HEK293 (cell line): Measurements from ENCODE around the gene CD59.

Experiments used
- CTCF ChIA-PET: fragments of 350-600 bp; formaldehyde crosslinking; extraction: SDS; loops from one replicate; lab custom pipeline; 2021; ENCODE audit warnings: antibody characterized with exemption; lab: Yijun Ruan, JAX
- POLR2A ChIA-PET: fragments of 300-600 bp; formaldehyde crosslinking; extraction: SDS; loops from one replicate; lab custom pipeline; 2020; ENCODE audit warnings: antibody characterized with exemption, inconsistent platforms; lab: Yijun Ruan, JAX
- H3K27ac ChIP-seq: fragments of 200-500 bp; sonication (Bioruptor generic); 2 replicates; pipeline ENCODE4 v1.5.1; 2014; ENCODE audit warnings: low read depth, low read length, control low read depth, inconsistent platforms; ENCODE audit errors: extremely low read depth
- H3K36me3 ChIP-seq, 2 experiments: fragments of 200-500 bp in 1 of 2; sonication (Bioruptor generic) in 1 of 2; 1 replicate in 1 of 2; 2 replicates in 1 of 2; pipeline ENCODE4 v1.5.1; 2014 to 2017; ENCODE audit warnings: inconsistent platforms in 2 of 2, low read length in 2 of 2; ENCODE audit not compliant: control insufficient read depth in 2 of 2, insufficient read depth in 1 of 2
- H3K4me1 ChIP-seq: fragments of 200-500 bp; sonication (Bioruptor generic); 2 replicates; pipeline ENCODE4 v1.5.1; 2014; ENCODE audit warnings: mild to moderate bottlenecking, low read length, inconsistent platforms; ENCODE audit not compliant: control insufficient read depth, insufficient read depth
- H3K4me3 ChIP-seq: 2 replicates; pipeline ENCODE4 v1.5.1; 2011; ENCODE audit warnings: low read depth, mild to moderate bottlenecking, control low read depth, low read length, moderate library complexity
- H3K9me3 ChIP-seq: fragments of 200-500 bp; sonication (Bioruptor generic); 2 replicates; pipeline ENCODE4 v1.5.1; 2014; ENCODE audit warnings: low read depth, low read length, inconsistent platforms; ENCODE audit not compliant: control insufficient read depth, insufficient read depth
- IKZF3 ChIP-seq: fragments of 450-650 bp; IDR thresholded peaks from 2 replicates; pipeline ENCODE4 v1.5.0; 2018; ENCODE audit warnings: missing biosample characterization, mild to moderate bottlenecking, missing genetic modification characterization, moderate library complexity
- KLF8 ChIP-seq: fragments of 450-650 bp; formaldehyde crosslinking; IDR thresholded peaks from 2 replicates; pipeline ENCODE4 v1.5.1; 2016; ENCODE audit warnings: missing biosample characterization, missing genetic modification characterization
- MEIS1 ChIP-seq: sonication (generic); formaldehyde crosslinking; IDR thresholded peaks from 2 replicates; pipeline ENCODE4 v1.8.1; 2022; ENCODE audit warnings: missing genetic modification reagents, mild to moderate bottlenecking, borderline replicate concordance
- SP2 ChIP-seq: fragments of 450-650 bp; formaldehyde crosslinking; IDR thresholded peaks from 2 replicates; pipeline ENCODE4 v1.5.1; 2016; ENCODE audit warnings: missing biosample characterization, missing genetic modification characterization
- SP7 ChIP-seq: fragments of 450-650 bp; formaldehyde crosslinking; IDR thresholded peaks from 2 replicates; pipeline ENCODE4 v1.5.1; 2016; ENCODE audit warnings: missing biosample characterization, missing genetic modification characterization
- YY2 ChIP-seq: fragments of 450-650 bp; formaldehyde crosslinking; IDR thresholded peaks from 2 replicates; pipeline ENCODE4 v1.5.1; 2016; ENCODE audit warnings: missing biosample characterization, missing genetic modification characterization
- ZBTB20 ChIP-seq: fragments of 450-650 bp; formaldehyde crosslinking; IDR thresholded peaks from 2 replicates; pipeline ENCODE4 v1.5.1; 2016; ENCODE audit warnings: missing biosample characterization, missing genetic modification characterization
- ZBTB48 ChIP-seq: fragments of 450-650 bp; formaldehyde crosslinking; IDR thresholded peaks from 2 replicates; pipeline ENCODE4 v1.5.1; 2016; ENCODE audit warnings: missing biosample characterization, missing genetic modification characterization
- ZBTB8A ChIP-seq: fragments of 450-650 bp; formaldehyde crosslinking; IDR thresholded peaks from 2 replicates; pipeline ENCODE4 v1.5.1; 2016; ENCODE audit warnings: missing biosample characterization, missing genetic modification characterization
- ZNF133 ChIP-seq: fragments of 450-650 bp; formaldehyde crosslinking; IDR thresholded peaks from 2 replicates; pipeline ENCODE4 v1.5.1; 2016; ENCODE audit warnings: missing biosample characterization, missing genetic modification characterization
- ZNF16 ChIP-seq: fragments of 450-650 bp; formaldehyde crosslinking; IDR thresholded peaks from 2 replicates; pipeline ENCODE4 v1.5.1; 2016; ENCODE audit warnings: low read depth, missing biosample characterization, missing genetic modification characterization
- ZNF239 ChIP-seq: fragments of 450-650 bp; formaldehyde crosslinking; IDR thresholded peaks from 2 replicates; pipeline ENCODE4 v1.5.1; 2016; ENCODE audit warnings: missing biosample characterization, missing genetic modification characterization
- ZNF324 ChIP-seq: fragments of 450-650 bp; formaldehyde crosslinking; IDR thresholded peaks from 2 replicates; pipeline ENCODE4 v1.5.1; 2016; ENCODE audit warnings: missing biosample characterization, missing genetic modification characterization
- ZNF335 ChIP-seq: fragments of 450-650 bp; formaldehyde crosslinking; conservative IDR thresholded peaks from 2 replicates; pipeline ENCODE4 v1.5.1; 2016; ENCODE audit warnings: missing biosample characterization, missing genetic modification characterization
- ZNF341 ChIP-seq: fragments of 450-650 bp; formaldehyde crosslinking; IDR thresholded peaks from 2 replicates; pipeline ENCODE4; 2016; ENCODE audit warnings: low read depth, missing biosample characterization, missing genetic modification characterization
- ZNF48 ChIP-seq: fragments of 450-650 bp; formaldehyde crosslinking; IDR thresholded peaks from 2 replicates; pipeline ENCODE4 v1.5.1; 2016; ENCODE audit warnings: missing biosample characterization, missing genetic modification characterization
- ZNF530 ChIP-seq: fragments of 450-650 bp; formaldehyde crosslinking; IDR thresholded peaks from 2 replicates; pipeline ENCODE4 v1.5.1; 2016; ENCODE audit warnings: low read depth, missing biosample characterization, missing genetic modification characterization
- ZNF791 ChIP-seq: fragments of 450-650 bp; formaldehyde crosslinking; IDR thresholded peaks from 2 replicates; pipeline ENCODE4 v1.5.1; 2016; ENCODE audit warnings: missing biosample characterization, missing genetic modification characterization
- ZSCAN30 ChIP-seq: fragments of 450-650 bp; IDR thresholded peaks from 2 replicates; pipeline ENCODE4 v1.5.1; 2018; ENCODE audit warnings: missing biosample characterization, mild to moderate bottlenecking, missing genetic modification characterization, moderate library complexity
- TF ChIP-seq, protein P1 (sequence below): fragments of 450-650 bp; formaldehyde crosslinking; IDR thresholded peaks from 2 replicates; pipeline ENCODE4 v1.5.1; 2017; ENCODE audit warnings: missing biosample characterization, missing genetic modification characterization
- TF ChIP-seq, protein P2 (sequence below): fragments of 450-650 bp; formaldehyde crosslinking; IDR thresholded peaks from 2 replicates; pipeline ENCODE4 v1.5.1; 2016; ENCODE audit warnings: missing biosample characterization, missing genetic modification characterization
- TF ChIP-seq, protein P3 (sequence below): fragments of 450-650 bp; formaldehyde crosslinking; IDR thresholded peaks from 2 replicates; pipeline ENCODE4 v1.5.1; 2016; ENCODE audit warnings: missing biosample characterization, missing genetic modification characterization, borderline replicate concordance
- TF ChIP-seq, protein P4 (sequence below): fragments of 450-650 bp; formaldehyde crosslinking; IDR thresholded peaks from 2 replicates; pipeline ENCODE4; 2016; ENCODE audit warnings: missing biosample characterization, missing genetic modification characterization

Gene CD59

DNA sequence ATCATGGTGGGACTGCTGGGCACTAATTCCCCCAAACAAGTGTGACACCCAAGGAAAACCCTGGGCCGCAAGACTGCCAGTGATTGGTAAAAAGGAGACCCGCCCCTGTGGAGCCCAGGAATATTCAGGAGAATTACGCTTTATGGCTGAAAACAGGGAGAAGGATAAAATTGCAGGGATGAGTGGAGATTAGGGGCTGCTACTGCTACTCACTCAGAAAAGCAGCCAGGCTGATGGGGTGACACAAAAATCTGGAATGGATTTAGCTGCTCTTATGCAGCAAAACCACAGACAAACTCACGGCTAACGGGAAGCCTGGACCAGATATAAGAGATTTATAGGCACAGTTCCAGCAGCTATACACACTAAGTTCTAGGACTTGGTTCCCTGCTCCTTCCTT lies 42.5 kb upstream of the CD59 start (continued):
- TF ChIP-seq ZBTB20 (tag by site-specific recombination) (peak; percentile 84), SP2 (tag by site-specific recombination) (no peak; the same call in 1 of the 2 replicates), SP7 (tag by site-specific recombination) (no peak), MEIS1 (CRISPR knock-in tag) (no peak), ZNF48 (tag by site-specific recombination) (no peak), ZNF530 (tag by site-specific recombination) (no peak), ZNF239 (tag by site-specific recombination) (no peak), IKZF3 (peak; percentile 24; the same call in 1 of the 2 replicates), ZBTB8A (tag by site-specific recombination) (0 out of 2 replicates have a peak, but pooled peaks have one; percentile 11), ZNF16 (no peak), ZNF791 (tag by site-specific recombination) (no peak), YY2 (tag by site-specific recombination) (no peak), KLF8 (tag by site-specific recombination) (no peak), ZNF133 (tag by site-specific recombination) (no peak), ZNF324 (tag by site-specific recombination) (no peak), ZNF341 (tag by site-specific recombination) (no peak; the same call in 1 of the 2 replicates), ZSCAN30 (tag by site-specific recombination) (0 out of 2 replicates have a peak, but pooled peaks have one; percentile 35)
- TF ChIP-seq, protein P1, sequence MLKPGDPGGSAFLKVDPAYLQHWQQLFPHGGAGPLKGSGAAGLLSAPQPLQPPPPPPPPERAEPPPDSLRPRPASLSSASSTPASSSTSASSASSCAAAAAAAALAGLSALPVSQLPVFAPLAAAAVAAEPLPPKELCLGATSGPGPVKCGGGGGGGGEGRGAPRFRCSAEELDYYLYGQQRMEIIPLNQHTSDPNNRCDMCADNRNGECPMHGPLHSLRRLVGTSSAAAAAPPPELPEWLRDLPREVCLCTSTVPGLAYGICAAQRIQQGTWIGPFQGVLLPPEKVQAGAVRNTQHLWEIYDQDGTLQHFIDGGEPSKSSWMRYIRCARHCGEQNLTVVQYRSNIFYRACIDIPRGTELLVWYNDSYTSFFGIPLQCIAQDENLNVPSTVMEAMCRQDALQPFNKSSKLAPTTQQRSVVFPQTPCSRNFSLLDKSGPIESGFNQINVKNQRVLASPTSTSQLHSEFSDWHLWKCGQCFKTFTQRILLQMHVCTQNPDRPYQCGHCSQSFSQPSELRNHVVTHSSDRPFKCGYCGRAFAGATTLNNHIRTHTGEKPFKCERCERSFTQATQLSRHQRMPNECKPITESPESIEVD (tag by site-specific recombination) = no peak
- TF ChIP-seq, protein P2, sequence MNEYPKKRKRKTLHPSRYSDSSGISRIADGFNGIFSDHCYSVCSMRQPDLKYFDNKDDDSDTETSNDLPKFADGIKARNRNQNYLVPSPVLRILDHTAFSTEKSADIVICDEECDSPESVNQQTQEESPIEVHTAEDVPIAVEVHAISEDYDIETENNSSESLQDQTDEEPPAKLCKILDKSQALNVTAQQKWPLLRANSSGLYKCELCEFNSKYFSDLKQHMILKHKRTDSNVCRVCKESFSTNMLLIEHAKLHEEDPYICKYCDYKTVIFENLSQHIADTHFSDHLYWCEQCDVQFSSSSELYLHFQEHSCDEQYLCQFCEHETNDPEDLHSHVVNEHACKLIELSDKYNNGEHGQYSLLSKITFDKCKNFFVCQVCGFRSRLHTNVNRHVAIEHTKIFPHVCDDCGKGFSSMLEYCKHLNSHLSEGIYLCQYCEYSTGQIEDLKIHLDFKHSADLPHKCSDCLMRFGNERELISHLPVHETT = no peak
- TF ChIP-seq, protein P3, sequence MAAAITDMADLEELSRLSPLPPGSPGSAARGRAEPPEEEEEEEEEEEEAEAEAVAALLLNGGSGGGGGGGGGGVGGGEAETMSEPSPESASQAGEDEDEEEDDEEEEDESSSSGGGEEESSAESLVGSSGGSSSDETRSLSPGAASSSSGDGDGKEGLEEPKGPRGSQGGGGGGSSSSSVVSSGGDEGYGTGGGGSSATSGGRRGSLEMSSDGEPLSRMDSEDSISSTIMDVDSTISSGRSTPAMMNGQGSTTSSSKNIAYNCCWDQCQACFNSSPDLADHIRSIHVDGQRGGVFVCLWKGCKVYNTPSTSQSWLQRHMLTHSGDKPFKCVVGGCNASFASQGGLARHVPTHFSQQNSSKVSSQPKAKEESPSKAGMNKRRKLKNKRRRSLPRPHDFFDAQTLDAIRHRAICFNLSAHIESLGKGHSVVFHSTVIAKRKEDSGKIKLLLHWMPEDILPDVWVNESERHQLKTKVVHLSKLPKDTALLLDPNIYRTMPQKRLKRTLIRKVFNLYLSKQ = no peak

DNA sequence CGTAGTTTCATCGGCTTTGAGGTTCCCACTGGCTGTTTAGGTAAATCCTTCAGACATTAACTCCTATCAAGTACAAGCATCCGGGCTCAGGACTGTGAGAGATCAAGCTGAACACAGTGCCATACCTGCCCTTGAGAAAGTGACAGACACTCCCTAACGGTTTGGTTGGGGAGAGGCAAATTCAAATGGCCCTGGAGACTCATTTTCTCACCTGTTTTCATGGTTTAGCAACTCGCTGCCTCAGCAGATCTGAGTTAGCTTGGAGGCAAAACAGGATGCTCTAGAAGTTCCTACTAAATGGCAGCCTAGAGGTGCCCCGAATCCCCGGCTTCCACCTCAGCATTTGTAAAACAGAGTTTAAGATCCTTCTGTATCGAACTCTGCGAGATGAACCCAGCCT lies 41.7 kb upstream of the CD59 start:
- no peak overlapping the region for H3K27ac ChIP-seq
- H3K4me3 ChIP-seq = no peak overlapping the region
- H3K9me3 ChIP-seq = no peaks in the 10 kb centered on the region
- POLR2A ChIA-PET = interaction anchor here (1.5 kb wide), 1 partner anchor 25 kb away, joined by 7 read pairs; no protein-coding TSS in a partner anchor
- CTCF ChIA-PET = interaction anchor here (0.7 to 1.4 kb wide), 3 partner anchors 26 to 30 kb away, joined by 3 to 4 read pairs (median 4); no protein-coding TSS in a partner anchor
- TF ChIP-seq, protein P4, sequence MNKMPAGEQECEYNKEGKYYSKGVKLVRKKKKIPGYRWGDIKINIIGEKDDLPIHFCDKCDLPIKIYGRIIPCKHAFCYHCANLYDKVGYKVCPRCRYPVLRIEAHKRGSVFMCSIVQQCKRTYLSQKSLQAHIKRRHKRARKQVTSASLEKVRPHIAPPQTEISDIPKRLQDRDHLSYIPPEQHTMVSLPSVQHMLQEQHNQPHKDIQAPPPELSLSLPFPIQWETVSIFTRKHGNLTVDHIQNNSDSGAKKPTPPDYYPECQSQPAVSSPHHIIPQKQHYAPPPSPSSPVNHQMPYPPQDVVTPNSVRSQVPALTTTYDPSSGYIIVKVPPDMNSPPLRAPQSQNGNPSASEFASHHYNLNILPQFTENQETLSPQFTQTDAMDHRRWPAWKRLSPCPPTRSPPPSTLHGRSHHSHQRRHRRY (tag by site-specific recombination) = no peak
- TF ChIP-seq ZBTB48 (tag by site-specific recombination) (peak; percentile 62; the same call in 1 of the 2 replicates), KLF8 (tag by site-specific recombination) (no peak), ZNF335 (tag by site-specific recombination) (no peak), ZNF16 (no peak)
- no peaks in the 10 kb centered on the region for H3K36me3 ChIP-seq
- peaks cover 16% of the 10 kb centered on the region for H3K4me1 ChIP-seq
